HG03354 (cell line): ENCODE measurements around the gene SDK2.

ENCODE experiments used
- ATAC-seq: cut with Tn5 transposase; IDR thresholded peaks from one replicate; pipeline ENCODE4 v1.9.1; 2021; ENCODE audit warnings: mild to moderate bottlenecking; ENCODE audit not compliant: unreplicated experiment, poor library complexity, severe bottlenecking

The SDK2 gene

GRCh38 chr17:73498886-73499554 is 145.2 kb downstream of the SDK2 start:
- no peak for ATAC-seq

GRCh38 chr17:73498176-73498575 is 146.1 kb downstream of the SDK2 start:
- ATAC-seq, result no peak

GRCh38 chr17:73497721-73498120 is 146.5 kb downstream of the SDK2 start:
- no peak for ATAC-seq

- no peak for ATAC-seq
Measured at GRCh38 chr17:73496232-73496631, 148.0 kb downstream of the SDK2 start.

- ATAC-seq, result no peak
Measured at GRCh38 chr17:73495641-73496040, 148.6 kb downstream of the SDK2 start.

- no peak for ATAC-seq
Measured at GRCh38 chr17:73494950-73495349, 149.3 kb downstream of the SDK2 start.

GRCh38 chr17:73493956-73494926 is 150.0 kb downstream of the SDK2 start:
- ATAC-seq, result no peak

GRCh38 chr17:73492821-73493814 is 151.1 kb downstream of the SDK2 start:
- ATAC-seq, result no peak

- no peak for ATAC-seq
Measured at GRCh38 chr17:73492125-73492820, 152.0 kb downstream of the SDK2 start.

- no peak for ATAC-seq
Measured at GRCh38 chr17:73491648-73492047, 152.6 kb downstream of the SDK2 start.

- ATAC-seq, result no peak
Measured at GRCh38 chr17:73490851-73491250, 153.4 kb downstream of the SDK2 start.

GRCh38 chr17:73489991-73490390 is 154.3 kb downstream of the SDK2 start:
- ATAC-seq, result no peak

- ATAC-seq, result no peak
Measured at GRCh38 chr17:73489333-73489732, 154.9 kb downstream of the SDK2 start.

GRCh38 chr17:73485130-73485529 is 159.1 kb downstream of the SDK2 start:
- ATAC-seq, result no peak

- ATAC-seq, result no peak
Measured at GRCh38 chr17:73482894-73483293, 161.4 kb downstream of the SDK2 start.

GRCh38 chr17:73482251-73482716 is 162.0 kb downstream of the SDK2 start:
- ATAC-seq, result no peak

- no peak for ATAC-seq
Measured at GRCh38 chr17:73481676-73482075, 162.6 kb downstream of the SDK2 start.

- no peak for ATAC-seq
Measured at GRCh38 chr17:73480740-73481139, 163.5 kb downstream of the SDK2 start.

GRCh38 chr17:73478768-73479424 is 165.3 kb downstream of the SDK2 start:
- no peak for ATAC-seq
